Measurements from ENCODE around the gene FHDC1. TPM values are rescaled to one million over a fixed set of nuclear protein-coding genes. Genes with fewer than 3 reads are reported as not detected.

FHDC1 gene
- total RNA-seq, 1 experiment from 2014 or later = 0.51 TPM

GRCh38 chr4:152957437-152958171 is 21.5 kb downstream of the FHDC1 start:
- DNase-seq (ENCODE audit: low read depth) = no peak

- no peak for DNase-seq (ENCODE audit: low read depth)
These were observed 23.0 kb downstream of the FHDC1 start for GRCh38 chr4:152959080-152959479.

- DNase-seq (ENCODE audit: low read depth) = no peak
These were observed 24.0 kb downstream of the FHDC1 start for GRCh38 chr4:152960082-152960481.

- no peak for DNase-seq (ENCODE audit: low read depth)
These were observed 25.1 kb downstream of the FHDC1 start for GRCh38 chr4:152961014-152961772.

- no peak for DNase-seq (ENCODE audit: low read depth)
These were observed 25.6 kb downstream of the FHDC1 start for GRCh38 chr4:152961773-152962115.

GRCh38 chr4:152962150-152962549 is 26.0 kb downstream of the FHDC1 start:
- DNase-seq (ENCODE audit: low read depth) = no peak

- DNase-seq (ENCODE audit: low read depth) = no peak
These were observed 28.2 kb downstream of the FHDC1 start for GRCh38 chr4:152964335-152964734.

GRCh38 chr4:152965611-152966010 is 29.5 kb downstream of the FHDC1 start:
- DNase-seq (ENCODE audit: low read depth) = no peak

- DNase-seq (ENCODE audit: low read depth) = no peak
These were observed 31.8 kb downstream of the FHDC1 start for GRCh38 chr4:152967907-152968306.

- peak; percentile 29 for DNase-seq (ENCODE audit: low read depth)
These were observed 32.8 kb downstream of the FHDC1 start for GRCh38 chr4:152968806-152969394.

GRCh38 chr4:152970102-152970820 is 34.1 kb downstream of the FHDC1 start:
- peak; percentile 75 for DNase-seq (ENCODE audit: low read depth)

GRCh38 chr4:152971053-152971452 is 34.9 kb downstream of the FHDC1 start:
- DNase-seq (ENCODE audit: low read depth) = no peak

GRCh38 chr4:152972821-152973628 is 36.9 kb downstream of the FHDC1 start:
- peak; percentile 74 for DNase-seq (ENCODE audit: low read depth)

- DNase-seq (ENCODE audit: low read depth) = no peak
These were observed 37.7 kb downstream of the FHDC1 start for GRCh38 chr4:152973629-152974467.

GRCh38 chr4:152974468-152975379 is 38.6 kb downstream of the FHDC1 start:
- no peak for DNase-seq (ENCODE audit: low read depth)

GRCh38 chr4:152975380-152976211 is 39.5 kb downstream of the FHDC1 start:
- DNase-seq (ENCODE audit: low read depth) = no peak

GRCh38 chr4:152976212-152976761 is 40.2 kb downstream of the FHDC1 start:
- no peak for DNase-seq (ENCODE audit: low read depth)

- no peak for DNase-seq (ENCODE audit: low read depth)
These were observed 43.7 kb downstream of the FHDC1 start for GRCh38 chr4:152979731-152980330.

All from Daoy (cell line).